HG03025 (cell line): ENCODE measurements around the gene CPPED1.
"Not testable (repeated sequence)": the region's sequence is repeated elsewhere in the genome, so short reads cannot be mapped to it uniquely, and the experiment has no call there.

Experiments
- ATAC-seq: cut with Tn5 transposase; IDR thresholded peaks from one replicate; pipeline ENCODE4 v1.9.1; 2021; ENCODE audit warnings: mild to moderate bottlenecking, moderate library complexity; ENCODE audit not compliant: unreplicated experiment, low FRiP score

The CPPED1 gene

DNA sequence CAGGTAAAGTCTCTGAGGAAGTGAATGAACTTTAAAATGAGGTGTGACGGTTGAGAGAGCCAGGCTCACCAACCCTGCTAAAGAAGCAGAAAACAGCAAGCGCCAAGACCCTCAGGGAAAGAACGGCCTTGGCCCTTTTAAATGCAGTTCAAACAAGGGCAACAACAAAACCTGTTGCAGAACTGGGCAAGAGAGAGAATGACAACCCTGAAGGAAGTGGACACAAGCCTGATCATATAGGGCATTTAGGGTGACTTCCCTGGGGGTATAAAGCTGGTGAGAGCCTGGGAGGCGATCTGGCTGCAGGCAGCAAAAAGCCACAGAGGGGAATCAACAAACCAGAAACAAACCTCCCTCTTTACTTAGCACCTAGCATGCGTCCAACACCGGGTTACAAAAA, 1.0 kb downstream of the CPPED1 start:
- ATAC-seq = no peak

- ATAC-seq = no peak
These were observed 1.6 kb downstream of the CPPED1 start for GRCh38 chr16:12802048-12802447.

- peak; percentile 32 for ATAC-seq
These were observed 2.1 kb downstream of the CPPED1 start for GRCh38 chr16:12801511-12802042.

GRCh38 chr16:12800817-12801216, 2.9 kb downstream of the CPPED1 start:
- ATAC-seq = no peak

GRCh38 chr16:12799996-12800395, 3.7 kb downstream of the CPPED1 start:
- ATAC-seq = not testable (repeated sequence)

DNA sequence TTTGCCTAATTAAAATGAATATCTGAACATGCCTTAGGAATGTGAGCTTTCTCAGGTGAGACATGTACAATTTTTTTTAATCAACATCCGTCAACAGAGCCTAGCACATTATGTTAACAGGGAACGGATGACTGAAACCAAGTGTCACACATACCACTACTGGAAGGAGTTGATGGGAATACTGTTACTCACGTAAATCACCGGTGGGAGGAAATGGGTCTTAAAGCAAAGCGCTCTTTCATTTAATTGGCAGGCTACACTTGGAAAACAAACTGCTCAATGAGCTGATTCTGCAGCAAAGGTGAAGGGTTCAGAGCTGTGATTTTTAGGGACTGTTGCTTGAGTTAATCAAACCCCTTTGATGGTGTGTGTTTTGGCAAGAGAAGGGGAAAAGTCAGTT, 4.8 kb downstream of the CPPED1 start:
- ATAC-seq = no peak

DNA sequence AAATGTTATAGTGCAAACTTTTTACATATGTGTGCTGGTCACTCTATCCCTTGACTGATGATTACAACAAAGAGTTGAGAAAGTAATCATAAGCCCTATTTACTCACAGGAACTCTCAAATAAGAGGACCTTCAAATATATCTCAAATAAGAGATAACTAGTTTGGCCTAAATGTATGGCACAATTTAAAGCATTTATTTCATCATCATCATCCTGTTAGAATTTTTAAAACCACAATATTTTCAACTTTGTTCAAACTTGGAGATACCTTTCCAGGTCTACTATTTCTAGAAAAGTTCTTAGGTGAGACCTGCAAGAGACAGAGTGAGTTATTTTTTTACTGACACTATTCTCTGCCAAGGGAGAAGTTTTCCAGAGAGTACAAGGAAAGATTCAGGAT, 5.5 kb downstream of the CPPED1 start:
- ATAC-seq = no peak

GRCh38 chr16:12796498-12796897, 7.2 kb downstream of the CPPED1 start:
- ATAC-seq = no peak

GRCh38 chr16:12794486-12795387, 8.9 kb downstream of the CPPED1 start:
- ATAC-seq = no peak

DNA sequence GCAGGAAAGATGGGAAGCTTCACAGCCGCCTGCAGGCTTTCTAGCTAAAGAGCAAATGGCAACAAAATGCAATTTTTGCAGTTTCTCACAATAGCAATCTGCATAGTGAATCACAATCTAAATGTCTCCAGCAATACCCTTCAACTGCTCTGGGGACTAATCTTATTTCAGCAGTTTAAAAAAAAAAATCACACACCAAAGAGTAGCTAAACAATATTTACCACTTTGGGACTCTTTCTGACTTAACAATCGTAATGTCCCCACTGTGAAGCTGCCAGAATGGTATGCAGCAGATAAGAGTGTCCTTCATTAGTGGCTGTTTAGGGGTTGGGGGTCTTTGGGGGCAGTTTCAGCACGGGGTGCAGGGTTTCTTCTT, 9.8 kb downstream of the CPPED1 start:
- ATAC-seq = no peak

DNA sequence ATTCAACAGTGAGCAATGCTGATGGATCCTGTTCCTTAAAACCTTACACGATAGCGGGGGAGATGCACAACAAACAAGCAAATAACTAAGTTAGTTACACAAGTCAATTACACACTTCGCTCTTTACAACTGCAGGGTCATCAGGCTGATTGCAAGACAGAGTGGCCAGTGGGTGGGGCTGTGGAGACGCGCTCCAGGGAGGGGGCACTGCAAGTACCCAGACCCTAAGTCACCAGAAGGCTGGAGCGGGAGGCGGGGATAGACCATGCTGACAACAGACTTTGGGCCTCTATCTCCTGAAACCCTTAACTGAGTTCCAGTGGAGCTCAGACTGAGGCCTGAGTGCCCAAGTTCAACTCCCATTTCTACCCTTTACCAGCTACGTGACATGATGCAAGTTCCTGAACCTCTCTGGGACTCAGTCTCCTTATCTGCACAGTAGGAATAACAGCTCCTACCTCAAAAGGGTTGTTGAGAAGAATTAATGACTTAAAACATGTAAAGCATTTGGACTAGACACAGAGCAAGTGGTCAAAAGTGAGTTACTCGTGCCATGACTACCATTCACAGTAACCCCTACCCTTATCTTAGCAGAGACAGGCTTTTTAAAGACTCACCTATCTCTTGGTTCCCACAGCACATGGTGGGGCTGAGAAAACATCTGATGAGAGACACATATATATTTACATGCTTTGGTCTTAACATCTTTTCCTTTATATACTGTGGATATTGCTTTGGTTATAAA, 10.4 kb downstream of the CPPED1 start:
- no peak for ATAC-seq

DNA sequence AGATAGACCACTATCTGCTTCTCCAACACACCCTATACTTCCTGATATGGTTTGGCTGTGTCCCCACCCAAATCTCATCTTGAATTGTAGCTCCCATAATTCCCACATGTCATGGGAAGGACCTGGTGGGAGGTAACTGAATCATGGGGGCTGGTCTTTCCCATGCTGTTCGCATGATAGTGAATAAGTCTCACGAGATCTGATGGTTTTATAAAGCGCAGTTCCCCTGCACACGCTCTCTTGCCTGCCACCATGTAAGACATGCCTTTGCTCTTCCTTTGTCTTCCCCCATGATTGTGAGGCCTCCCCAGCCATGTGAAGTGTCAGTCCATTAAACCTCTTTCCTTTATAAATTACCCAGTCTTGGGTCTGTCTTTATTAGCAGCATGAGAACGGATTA, 11.2 kb downstream of the CPPED1 start:
- ATAC-seq = not testable (repeated sequence)

DNA sequence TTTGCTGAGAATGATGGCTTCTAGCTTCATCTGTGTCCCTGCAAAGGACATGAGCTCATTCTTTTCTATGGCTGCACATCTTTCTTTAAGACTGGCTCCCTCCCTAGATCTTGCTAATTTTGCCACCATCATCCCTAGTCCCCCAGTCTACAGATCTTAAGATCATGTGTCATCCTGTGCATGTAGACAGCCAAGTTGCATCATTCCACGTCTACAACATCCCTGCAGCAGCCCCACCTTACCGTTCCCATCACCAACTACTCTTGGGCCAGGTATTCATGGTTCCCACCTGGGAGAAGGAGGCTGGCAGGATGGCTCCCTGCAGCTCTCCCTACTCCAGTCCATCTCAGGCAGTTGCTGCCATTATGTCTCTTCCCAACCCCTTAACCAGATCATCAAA, 12.3 kb downstream of the CPPED1 start:
- ATAC-seq = no peak

DNA sequence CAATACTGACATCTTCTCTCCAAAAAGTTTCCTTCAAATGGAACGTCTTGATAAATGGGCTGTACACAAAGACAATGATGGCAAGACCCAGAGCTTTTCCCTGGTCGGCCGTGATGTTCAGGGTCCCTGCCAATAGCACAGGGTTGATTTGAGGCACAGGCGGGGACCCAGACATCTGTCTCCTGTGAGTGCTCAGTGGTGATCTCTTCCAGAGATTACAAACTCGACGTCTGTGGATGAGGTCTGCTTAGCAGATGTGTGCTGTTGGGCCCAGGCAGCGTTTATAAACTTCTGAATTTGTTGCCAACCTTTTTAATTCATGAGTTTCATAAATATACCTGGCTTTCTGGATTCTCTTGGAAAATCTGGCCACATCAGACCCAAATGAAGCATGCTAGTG, 14.9 kb downstream of the CPPED1 start:
- no peak for ATAC-seq

DNA sequence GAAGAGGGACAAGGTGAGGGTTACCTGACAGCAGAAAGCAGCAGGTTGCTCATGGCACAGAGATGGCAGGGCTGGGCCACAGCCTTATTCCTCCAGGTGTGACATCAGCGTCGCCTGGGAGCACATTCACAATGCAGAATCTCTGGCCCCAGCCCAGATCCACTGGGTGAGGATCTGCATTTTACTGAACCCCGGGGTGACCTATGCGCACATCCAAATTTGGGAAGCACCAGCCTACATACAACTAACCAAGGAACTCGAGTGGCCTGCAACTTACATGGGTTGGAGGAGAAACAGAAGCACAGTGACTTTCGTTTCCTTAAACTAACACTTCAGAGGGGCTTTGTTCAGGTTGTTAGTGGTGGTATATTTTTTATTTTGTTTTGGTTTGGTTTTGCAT, 17.6 kb downstream of the CPPED1 start:
- no peak for ATAC-seq

GRCh38 chr16:12784076-12784475, 19.6 kb downstream of the CPPED1 start:
- no peak for ATAC-seq

GRCh38 chr16:12781777-12782176, 21.9 kb downstream of the CPPED1 start:
- no peak for ATAC-seq

DNA sequence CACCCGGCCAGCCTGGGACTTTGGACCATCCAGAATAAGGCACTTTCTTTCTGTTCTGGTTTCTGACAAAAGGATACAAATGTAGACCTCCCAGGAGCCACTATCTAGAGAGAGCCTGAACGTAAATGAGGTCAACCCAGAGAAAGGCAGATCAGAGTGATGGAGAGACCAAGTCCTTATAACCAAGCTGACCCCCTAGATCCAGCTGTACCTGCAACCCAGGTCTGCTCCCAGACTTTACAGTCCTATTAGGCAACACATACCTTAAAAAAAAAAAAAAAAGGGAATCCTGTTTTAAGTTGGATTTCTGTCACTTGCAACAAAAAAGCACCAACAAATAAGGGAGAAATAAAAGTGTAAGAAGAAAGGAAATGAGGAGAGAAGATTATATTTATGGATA, 23.2 kb downstream of the CPPED1 start:
- ATAC-seq = no peak

- ATAC-seq = no peak
These were observed 25.0 kb downstream of the CPPED1 start for GRCh38 chr16:12778726-12779125.

- no peak for ATAC-seq
These were observed 27.9 kb downstream of the CPPED1 start for GRCh38 chr16:12775656-12776236.

- ATAC-seq = no peak
These were observed 30.5 kb downstream of the CPPED1 start for GRCh38 chr16:12773221-12773620.
